NCI-H524 (cell line): ENCODE measurements around the gene CLIC4.
"Not testable (repeated sequence)": the region's sequence is repeated elsewhere in the genome, so short reads cannot be mapped to it uniquely, and the experiment has no call there.

Source experiments
- DNase-seq, 2 experiments: peaks; one replicate each; lab custom pipeline; 2025; lab: John Stamatoyannopoulos, UW

CLIC4 gene

GRCh38 chr1:24744911-24745710 lies at the start of gene CLIC4:
Gene CLIC4 (plus strand): TSS chr1:24745447. CDS start chr1:24745554, 107 bp downstream.
- DNase-seq = peak; percentile 96 to 97

GRCh38 chr1:24696041-24696755 lies 49.0 kb upstream of the CLIC4 start:
- peak; percentile 88 to 97 for DNase-seq

GRCh38 chr1:24696756-24697330 lies 48.4 kb upstream of the CLIC4 start:
- DNase-seq = no peak

GRCh38 chr1:24697453-24698001 lies 47.7 kb upstream of the CLIC4 start:
- DNase-seq = peak in 1 of 2 experiments; percentile 31

- DNase-seq = not testable (repeated sequence)
These were observed 46.9 kb upstream of the CLIC4 start for GRCh38 chr1:24698326-24698725.

- no peak for DNase-seq
These were observed 45.6 kb upstream of the CLIC4 start for GRCh38 chr1:24699628-24700027.

GRCh38 chr1:24702511-24703293 lies 42.5 kb upstream of the CLIC4 start:
- DNase-seq = peak; percentile 88 to 96

GRCh38 chr1:24704411-24705259 lies 40.6 kb upstream of the CLIC4 start:
- peak; percentile 14 to 57 for DNase-seq

- DNase-seq = peak in 1 of 2 experiments; percentile 39
These were observed 39.8 kb upstream of the CLIC4 start for GRCh38 chr1:24705260-24706073.

- DNase-seq = not testable (repeated sequence)
These were observed 39.2 kb upstream of the CLIC4 start for GRCh38 chr1:24706074-24706389.

- DNase-seq = no peak
These were observed 37.6 kb upstream of the CLIC4 start for GRCh38 chr1:24707687-24708086.

- DNase-seq = no peak
These were observed 36.3 kb upstream of the CLIC4 start for GRCh38 chr1:24708938-24709337.

GRCh38 chr1:24709791-24710441 lies 35.3 kb upstream of the CLIC4 start:
- no peak for DNase-seq

GRCh38 chr1:24711329-24711728 lies 33.9 kb upstream of the CLIC4 start:
- no peak for DNase-seq

- no peak for DNase-seq
These were observed 32.1 kb upstream of the CLIC4 start for GRCh38 chr1:24713176-24713575.

GRCh38 chr1:24713736-24714135 lies 31.5 kb upstream of the CLIC4 start:
- no peak for DNase-seq

- DNase-seq = no peak
These were observed 30.3 kb upstream of the CLIC4 start for GRCh38 chr1:24714859-24715520.

- DNase-seq = no peak
These were observed 29.6 kb upstream of the CLIC4 start for GRCh38 chr1:24715658-24716057.
